GM19372 (cell line): Measurements from ENCODE around the gene EIF5A2.
"Not testable (repeated sequence)": the region's sequence is repeated elsewhere in the genome, so short reads cannot be mapped to it uniquely, and the experiment has no call there.

Source experiments
- ATAC-seq: cut with Tn5 transposase; IDR thresholded peaks from one replicate; pipeline ENCODE4 v1.9.1; 2021; ENCODE audit warnings: mild to moderate bottlenecking, low read depth, moderate library complexity; ENCODE audit not compliant: unreplicated experiment

EIF5A2 gene

DNA sequence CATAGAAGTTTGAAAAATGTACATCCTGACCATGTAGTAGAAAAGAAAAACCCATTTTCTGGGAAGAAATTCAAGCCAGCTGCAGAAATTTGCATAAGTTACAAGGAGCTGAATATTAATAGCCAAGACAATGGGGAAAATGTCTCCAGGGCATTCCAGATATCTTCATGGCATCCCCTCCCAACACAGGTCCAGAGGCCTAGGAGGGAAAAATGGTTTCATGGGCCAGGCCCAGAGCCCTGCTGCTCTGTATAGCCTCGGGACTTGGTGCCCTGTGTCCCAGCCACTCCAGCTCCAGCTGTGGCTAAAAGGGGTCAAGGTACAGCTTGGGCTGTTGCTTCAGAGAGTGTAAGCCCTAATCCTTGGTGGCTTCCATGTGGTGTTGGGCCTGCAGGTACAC lies 11.2 kb downstream of the EIF5A2 start:
- ATAC-seq, result not testable (repeated sequence)

DNA sequence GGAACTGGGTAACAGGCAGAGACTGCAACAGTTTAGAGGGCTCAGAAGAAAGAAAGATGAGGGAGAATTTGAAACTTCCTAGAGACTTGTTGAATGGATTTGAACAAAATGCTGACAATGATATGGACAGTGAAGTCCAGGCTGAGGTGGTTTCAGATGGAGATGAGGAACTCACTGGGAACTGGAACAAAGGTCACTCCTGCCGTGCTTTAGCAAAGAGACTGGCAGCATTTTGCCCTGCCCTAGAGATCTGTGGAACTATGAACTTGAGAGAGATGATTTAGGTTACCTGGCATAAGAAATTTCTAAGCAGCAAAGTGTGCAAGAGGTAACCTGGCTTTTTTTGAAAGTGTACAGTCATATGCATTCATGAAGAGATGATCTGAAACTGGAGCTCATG lies 11.7 kb downstream of the EIF5A2 start:
- ATAC-seq, result no peak

DNA sequence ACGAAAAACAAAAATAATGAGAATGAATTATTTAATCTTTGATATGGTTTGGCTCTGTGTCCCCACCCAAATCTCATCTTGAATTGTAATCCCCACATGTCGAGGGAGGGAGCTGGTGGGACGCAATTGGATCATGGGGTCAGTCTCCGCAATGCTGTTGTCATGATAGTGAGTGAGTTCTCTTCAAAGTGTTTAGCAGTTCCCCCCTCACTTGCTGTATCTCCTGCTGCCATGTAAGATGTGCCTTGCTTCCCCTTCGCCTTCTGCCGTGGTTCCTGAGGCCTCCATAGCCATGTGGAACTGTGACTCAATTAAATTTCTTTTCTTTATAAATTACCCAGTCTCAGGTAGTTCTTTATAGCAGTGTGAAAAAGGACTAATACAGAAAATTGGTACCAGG lies 12.1 kb downstream of the EIF5A2 start:
- not testable (repeated sequence) for ATAC-seq

DNA sequence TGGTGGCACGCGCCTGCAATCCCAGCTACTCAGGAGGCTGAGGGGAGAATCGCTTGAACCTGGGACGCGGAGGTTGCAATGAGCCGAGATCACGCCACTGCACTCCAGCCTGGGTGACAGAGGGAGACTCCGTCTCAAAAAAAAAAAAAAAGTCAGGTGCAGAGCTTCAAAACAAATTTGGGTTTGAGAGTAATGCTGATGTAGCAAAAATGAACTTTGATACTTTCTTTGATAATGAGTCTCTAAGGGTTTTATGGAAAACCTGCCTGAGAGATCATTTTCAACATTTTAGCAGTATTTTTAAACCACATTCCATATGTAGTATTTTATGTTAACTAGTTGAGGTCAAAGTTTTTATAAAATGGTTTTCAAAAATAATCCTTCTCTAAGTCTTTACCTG lies 14.5 kb downstream of the EIF5A2 start:
- no peak for ATAC-seq

DNA sequence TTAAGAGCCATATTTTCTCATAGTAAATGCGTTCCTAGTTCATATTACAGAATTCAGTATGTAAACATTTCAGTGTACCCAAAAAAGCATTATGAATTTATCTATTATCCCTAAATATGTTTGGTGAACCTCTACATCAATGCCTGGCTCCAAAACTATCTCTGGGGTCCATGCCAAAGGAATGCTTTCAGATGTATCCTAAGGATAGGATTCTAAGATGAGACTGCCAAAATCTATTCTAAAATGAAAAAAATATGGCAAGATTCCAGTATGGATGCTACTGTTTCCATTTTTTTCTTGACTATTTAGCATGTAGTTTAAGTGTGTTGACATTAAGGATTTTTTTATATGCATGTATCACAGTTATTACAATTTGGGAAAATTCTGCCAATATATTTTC lies 18.8 kb downstream of the EIF5A2 start:
- ATAC-seq, result no peak

DNA sequence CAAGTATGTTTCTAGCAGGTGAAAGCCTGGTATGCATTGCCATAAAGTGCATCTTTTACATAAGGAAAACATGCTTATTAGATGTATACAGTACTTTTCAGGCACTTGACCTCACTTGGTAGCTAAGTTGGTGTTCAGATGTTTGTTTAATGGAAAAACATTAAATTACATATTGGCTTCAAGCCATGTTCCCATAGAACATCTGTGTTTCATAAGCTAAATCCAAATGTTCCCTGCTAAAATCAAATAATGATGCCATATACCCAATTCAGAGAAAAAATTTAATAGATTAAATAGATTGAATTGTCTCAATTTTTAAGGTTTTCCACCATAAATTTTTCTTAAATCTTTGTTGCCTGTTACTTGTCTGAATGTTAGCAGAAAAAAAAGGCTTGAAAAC lies 19.3 kb downstream of the EIF5A2 start:
- ATAC-seq, result no peak

DNA sequence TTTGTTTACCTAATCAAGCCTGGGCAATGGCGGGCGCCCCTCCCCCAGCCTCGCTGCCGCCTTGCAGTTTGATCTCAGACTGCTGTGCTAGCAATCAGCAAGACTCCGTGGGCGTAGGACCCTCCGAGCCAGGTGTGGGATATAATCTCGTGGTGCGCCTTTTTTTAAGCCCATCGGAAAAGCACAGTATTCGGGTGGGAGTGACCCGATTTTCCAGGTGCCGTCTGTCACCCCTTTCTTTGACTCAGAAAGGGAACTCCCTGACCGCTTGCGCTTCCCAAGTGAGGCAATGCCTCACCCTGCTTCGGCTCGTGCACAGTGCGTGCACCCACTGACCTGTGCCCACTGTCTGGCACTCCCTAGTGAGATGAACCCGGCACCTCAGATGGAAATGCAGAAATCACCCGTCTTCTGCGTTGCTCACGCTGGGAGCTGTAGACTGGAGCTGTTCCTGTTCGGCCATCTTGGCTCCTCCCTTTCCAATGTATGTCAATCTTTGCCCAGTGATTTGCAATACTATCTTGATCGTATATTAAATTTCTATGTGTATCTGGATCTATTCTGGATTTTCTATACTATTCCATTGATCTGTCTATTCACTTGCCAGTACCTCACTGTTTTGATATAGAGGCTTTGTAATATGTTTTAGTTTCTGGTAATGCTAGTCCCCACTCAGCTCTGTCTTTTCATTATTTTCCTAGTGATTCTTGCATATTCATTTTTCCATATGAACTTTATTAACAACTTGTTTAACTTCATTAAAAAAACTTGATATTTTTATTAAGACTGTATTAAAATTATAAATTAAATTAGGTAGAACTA lies 24.1 kb downstream of the EIF5A2 start:
- ATAC-seq, result not testable (repeated sequence)

DNA sequence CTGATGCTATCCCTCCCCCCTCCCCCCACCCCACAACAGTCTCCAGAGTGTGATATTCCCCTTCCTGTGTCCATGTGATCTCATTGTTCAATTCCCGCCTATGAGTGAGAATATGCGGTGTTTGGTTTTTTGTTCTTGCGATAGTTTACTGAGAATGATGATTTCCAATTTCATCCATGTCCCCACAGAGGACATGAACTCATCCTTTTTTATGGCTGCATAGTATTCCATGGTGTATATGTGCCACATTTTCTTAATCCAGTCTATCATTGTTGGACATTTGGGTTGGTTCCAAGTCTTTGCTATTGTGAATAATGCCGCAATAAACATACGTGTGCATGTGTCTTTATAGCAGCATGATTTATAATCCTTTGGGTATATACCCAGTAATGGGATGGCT lies 29.7 kb downstream of the EIF5A2 start:
- not testable (repeated sequence) for ATAC-seq

DNA sequence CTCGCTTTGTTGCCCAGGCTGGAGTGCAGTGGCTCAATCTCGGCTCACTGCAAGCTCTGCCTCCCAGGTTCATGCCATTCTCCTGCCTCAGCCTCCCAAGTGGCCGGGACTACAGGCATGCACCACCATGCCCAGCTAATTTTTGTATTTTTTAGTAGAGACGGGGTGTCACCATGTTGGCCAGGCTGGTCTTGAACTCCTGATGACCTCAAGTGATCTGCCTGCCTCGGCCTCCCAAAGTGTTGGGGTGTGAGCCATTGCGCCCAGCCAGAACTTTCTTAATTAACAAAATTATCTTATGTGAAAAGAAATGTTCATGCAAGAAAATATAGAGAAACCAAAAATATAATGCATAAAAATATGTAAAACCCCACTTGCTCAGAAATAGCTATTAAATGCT lies 31.1 kb downstream of the EIF5A2 start:
- not testable (repeated sequence) for ATAC-seq

DNA sequence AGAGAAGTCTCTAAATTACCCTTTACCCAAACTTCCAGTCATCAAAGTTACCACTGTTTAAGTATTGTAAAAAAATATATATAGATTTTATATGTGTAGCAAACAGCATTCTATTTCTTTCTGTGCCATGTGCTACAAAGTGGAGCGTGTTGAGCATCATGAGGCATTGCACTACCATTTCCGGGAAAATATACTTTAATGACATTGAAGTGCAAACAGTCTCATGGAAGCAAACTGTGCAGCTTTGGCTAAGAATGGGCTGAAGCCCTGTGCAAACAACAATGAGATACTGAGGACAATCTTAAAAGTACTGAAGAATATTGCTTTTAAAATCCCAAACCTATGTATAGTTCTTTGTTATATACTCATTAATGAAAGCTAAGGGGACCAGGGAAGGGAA lies 31.9 kb downstream of the EIF5A2 start:
- ATAC-seq, result no peak

DNA sequence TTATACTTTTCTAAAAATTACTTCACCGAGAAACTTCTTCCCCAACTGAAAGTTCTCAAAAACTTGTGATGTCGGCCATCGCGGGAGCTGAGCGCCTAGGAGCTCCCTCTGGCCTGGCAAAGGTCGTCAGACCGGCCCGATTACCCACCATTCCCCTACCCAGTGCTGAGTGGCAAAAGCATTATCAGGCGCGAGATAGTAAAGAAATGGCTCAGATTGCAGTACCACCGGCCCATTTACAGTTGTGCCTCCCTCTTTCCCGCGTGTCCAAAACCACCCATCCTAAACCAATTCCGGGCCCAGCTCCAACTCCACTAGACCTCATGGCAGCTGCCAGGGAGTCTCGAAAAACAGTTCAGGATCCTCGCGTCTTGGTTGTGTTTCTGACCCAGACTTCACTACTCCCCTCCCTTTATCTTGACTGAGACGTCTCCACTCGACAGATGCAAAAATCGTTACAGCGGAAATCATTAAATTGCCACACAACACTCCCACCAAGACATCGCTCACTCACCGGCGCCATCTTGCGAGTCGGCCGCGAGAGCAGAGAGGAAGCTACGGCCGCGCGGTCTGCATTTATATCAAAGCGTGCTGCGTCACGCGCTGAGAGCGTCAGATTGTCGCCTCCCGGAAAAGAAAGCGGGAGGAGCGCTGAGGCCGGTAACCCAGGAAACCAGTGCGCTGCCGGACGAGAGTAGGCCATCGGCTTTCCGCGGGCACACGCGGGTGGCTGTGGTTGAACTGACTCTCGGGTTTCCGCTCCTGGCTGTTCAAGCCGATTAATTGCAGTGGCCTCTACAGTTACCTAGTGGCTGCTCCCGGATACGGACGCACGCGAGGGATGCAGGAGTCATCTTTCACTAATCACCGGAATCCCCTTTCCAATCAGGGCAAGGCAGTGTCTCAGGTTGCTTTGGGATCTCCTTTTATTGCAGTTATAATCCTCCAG lies 38.5 kb downstream of the EIF5A2 start, which contains the start of gene RPL22L1:
TSS of gene RPL22L1 (minus strand) at position 551 of the 949 bp plus-strand sequence. CDS start at position 523, 28 bp downstream.
- ATAC-seq, result peak; percentile 96

DNA sequence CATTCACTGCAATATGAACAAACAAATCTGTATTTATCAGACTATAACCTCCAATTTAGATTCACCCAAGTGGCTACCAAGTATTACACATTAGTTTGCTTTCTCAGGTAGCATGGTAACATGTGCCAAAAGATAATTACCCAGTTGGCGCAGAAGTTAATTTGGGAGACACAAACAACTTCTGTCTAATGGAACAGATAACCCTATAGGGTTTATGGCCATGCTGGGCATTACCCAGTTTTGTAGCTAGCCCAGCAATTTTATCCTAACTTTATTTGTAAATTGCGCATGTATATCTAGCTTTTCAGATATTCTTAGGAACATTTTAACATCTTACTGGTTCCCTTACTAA lies 39.2 kb downstream of the EIF5A2 start:
- ATAC-seq, result no peak

DNA sequence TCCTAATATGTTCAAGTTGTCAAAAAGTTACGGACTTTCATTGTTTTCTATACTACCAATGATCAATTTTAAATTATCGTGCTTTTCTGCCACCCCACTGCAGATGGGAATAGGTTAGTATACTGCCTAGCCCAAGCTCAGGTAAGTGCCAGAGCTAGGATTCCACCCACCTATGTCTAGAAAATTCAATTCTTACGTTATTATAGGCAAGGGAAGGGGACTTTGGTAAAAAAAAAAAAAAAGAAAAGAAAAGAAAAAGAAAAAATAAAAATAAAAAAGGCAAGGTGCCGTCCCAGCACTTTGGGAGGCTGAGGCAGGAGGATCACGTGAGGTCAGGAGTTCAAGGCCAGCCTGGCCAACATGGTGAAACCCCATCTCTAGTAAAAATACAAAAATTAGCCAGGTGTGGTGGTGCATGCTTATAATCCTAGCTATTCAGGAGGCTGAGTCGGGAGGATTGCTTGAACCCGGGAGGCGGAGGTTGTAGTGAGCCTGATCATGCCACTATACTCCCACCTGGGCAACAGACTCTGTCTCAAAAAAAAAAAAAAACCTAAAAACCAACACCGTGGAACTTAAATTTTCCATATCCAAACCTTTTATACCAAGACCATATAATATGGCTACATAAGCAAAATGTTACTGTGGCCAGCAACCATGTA lies 39.7 kb downstream of the EIF5A2 start:
- no peak for ATAC-seq

DNA sequence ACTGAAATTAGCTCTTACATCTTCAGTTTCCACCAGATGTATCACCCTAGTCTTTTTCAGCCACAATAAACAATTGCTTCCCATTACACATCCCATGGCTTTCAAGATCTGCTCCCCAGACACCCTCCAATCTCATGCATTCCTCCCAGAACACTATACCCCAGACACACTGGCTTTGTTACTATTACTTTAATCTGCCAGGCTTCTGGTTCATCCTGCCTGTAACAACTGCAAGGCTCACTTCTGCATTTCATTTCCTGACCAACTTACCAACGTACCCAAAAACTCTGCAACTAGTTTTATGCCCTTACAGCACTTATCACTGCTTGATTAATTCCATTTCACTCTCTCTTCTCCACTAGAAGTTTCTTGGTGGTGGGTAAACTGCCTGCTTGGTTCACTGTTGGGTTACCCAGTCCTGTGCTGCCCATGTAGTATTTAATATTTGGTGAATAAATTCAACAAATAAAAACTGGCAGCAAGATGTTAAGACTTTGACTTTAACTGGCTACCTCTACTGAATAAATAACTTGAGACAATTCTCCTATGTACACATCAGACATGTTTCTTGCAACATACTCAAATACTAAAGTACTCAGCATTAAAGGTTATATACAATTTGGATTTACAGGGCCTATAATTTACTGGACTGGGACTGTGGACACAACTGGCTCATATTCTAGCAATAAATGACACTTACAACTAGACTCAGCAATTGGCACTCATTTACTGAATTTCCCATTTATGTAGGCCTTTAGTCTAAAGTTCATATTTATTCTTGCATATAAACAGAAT lies 41.1 kb downstream of the EIF5A2 start:
- ATAC-seq, result no peak

DNA sequence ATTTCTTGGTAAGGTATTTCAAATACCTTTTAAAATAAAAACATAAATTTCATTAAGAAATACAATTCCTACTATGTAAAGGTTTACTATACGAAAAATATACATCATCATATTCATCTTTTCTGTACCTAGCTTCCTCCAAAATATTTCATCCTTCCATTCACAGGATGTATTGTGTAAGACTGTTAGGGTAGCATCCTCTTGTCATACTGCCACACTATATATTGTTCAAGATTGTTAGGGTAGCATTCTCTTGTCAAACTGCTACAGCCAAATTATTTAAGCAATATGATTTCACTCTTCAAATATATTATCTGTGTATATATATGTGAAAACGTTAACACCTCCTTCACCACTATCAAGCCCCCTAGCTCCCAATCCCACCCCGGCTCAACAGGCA lies 41.9 kb downstream of the EIF5A2 start:
- no peak for ATAC-seq

DNA sequence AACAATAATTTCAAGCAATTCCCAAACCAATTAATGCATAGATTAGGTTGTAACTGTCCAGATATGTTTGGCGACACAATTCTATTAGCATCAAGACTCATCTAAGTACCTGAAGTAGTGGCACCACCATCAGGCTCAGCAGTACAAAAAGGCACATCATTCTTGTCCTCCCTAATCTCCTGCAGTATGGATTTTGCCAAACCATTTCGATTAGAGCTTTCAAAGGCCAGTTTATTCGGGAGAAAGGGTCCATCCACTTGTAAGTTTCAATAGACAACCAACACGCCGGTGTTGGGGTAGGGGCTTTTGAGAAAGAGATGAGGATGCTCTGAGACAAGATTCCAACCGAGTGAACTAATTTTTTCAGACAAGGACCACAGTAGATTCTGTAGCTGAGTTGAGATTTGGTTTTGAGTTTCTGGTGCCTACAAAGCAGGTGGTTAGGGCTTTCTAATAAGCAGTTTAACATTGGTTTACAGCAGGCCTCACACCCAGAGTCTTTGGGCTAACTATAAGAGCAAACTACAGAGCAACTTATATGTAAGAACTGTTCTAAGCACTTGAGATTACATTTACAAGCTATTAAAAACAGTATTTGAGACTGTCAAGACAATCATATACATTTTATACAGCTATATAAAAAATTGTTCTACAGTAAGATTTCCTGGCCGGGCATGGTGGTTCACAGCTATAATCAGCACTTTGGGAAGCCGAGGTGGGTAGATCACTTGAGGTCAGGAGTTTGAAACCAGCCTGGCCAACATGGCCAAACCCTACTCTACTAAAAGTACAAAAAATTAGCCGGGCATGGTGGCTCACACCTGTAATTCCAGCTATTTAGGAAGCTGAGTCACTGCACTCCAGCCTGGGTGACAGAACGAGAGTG lies 43.0 kb downstream of the EIF5A2 start:
- no peak for ATAC-seq

DNA sequence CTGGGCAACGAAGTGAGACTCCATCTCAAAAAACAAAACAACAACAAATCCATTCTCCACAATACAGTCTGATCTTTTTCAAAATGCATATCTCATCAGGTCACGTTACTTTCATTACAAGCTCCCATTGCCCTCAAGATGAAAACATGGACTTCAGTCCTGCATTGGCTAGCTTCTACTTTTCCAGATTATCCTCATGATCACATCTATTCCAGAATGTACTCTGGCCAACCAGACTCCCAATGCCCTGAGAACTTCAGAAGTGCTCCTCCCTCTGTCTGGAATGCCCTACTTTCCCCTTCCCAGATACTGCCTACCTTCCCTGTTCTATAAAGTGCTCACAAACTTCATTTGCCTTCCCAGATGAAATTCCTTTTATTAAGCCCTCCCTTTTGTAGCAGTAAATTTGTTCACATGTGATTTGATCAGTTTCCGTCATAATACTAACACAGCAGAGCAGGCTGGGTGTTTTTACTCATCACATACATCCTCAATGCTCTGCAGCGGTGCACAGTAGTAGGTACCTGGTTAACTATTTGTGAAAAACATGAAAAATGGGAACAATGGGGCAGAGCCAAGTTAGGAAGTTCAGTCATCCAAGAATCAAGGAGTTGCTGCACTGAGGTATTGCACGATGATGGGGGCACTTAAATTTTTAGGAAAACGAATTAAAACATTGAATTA lies 43.8 kb downstream of the EIF5A2 start:
- ATAC-seq, result no peak

DNA sequence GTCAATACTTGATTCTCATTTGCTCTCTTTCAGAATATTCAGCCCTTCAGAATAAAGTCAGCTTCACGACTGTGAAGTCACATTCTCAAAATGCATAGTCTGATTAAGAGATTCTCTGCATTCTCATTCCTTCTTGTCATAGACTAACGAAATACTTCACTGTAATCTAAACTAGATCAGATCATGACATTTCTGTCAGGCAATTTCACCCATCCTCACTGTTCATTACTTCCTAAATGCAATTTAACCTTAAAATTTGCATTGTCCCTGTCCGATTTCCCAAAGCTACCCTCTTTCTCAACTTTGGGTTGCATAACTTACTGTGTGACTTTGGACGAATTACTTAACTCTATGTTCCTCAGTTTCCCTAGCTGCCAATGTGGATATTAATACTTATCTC lies 44.6 kb downstream of the EIF5A2 start:
- ATAC-seq, result no peak
